ENCODE results near the gene TWF2. TPM values are rescaled to one million over a fixed set of nuclear protein-coding genes. Genes with fewer than 3 reads are reported as not detected.

Gene TWF2
- total RNA-seq, 4 donors from 2014 or later, result 31.6 to 74.9 (median 55.7) TPM

- TF ChIP-seq CTCF (IDR thresholded peaks at IDR 0.05) (no peak), POLR2A (IDR thresholded peaks at IDR 0.05) (no peak)
- intact Hi-C loops (cut with DNase I), result no loop called here
- Histone ChIP-seq H3K27me3 (no peaks in the 10 kb centered on the region), H3K9me3 (no peaks in the 10 kb centered on the region), H3K27ac (no peak overlapping the region), H3K36me3 (peaks cover 43 to 100% (median 57%) of the 10 kb centered on the region in 3 donors), H3K4me3 (no peak overlapping the region), H3K4me1 (peaks cover 0 to 30% (median 19%) of the 10 kb centered on the region in 3 donors)
- WGBS, 2 donors, result 86 to 91% methylated on average over 4 of the region's 4 CpGs
- no peak for DNase-seq
These were observed 30.4 kb downstream of the TWF2 start for GRCh38 chr3:52208556-52208955.

- 51% methylated on average over 6 of the region's 6 CpGs for WGBS, 2 donors
- peaks cover 30 to 99% (median 48%) of the 10 kb centered on the region in 3 donors for H3K36me3 ChIP-seq
- H3K4me1 ChIP-seq, result peaks cover 0 to 57% (median 17%) of the 10 kb centered on the region in 3 donors
- no peak for DNase-seq
- intact Hi-C loops (cut with DNase I), result no loop called here
- no peak overlapping the region for H3K4me3 ChIP-seq
- TF ChIP-seq POLR2A (IDR thresholded peaks at IDR 0.05), result no peak
- no peak for TF ChIP-seq CTCF (IDR thresholded peaks at IDR 0.05)
- peak overlapping the region in 1 of 4 donors; percentile 11 for H3K27ac ChIP-seq
- no peaks in the 10 kb centered on the region for H3K9me3 ChIP-seq
- no peaks in the 10 kb centered on the region for H3K27me3 ChIP-seq
These were observed 33.1 kb downstream of the TWF2 start for GRCh38 chr3:52205727-52206372.

GRCh38 chr3:52204337-52205073 is 34.5 kb downstream of the TWF2 start:
- no peak for TF ChIP-seq CTCF (IDR thresholded peaks at IDR 0.05)
- TF ChIP-seq POLR2A (IDR thresholded peaks at IDR 0.05), result no peak
- DNase-seq, result no peak
- H3K27ac ChIP-seq, result peak overlapping the region in 3 of 4 donors; percentile 25 to 70 (median 59)
- intact Hi-C loops (cut with DNase I), result no loop called here
- H3K4me1 ChIP-seq, result peaks cover 0 to 71% (median 14%) of the 10 kb centered on the region in 3 donors
- WGBS, 2 donors, result 40 to 53% methylated on average over 10 of the region's 10 CpGs
- no peaks in the 10 kb centered on the region for H3K9me3 ChIP-seq
- peaks cover 26 to 96% (median 39%) of the 10 kb centered on the region in 3 donors for H3K36me3 ChIP-seq
- no peaks in the 10 kb centered on the region for H3K27me3 ChIP-seq
- no peak overlapping the region for H3K4me3 ChIP-seq

GRCh38 chr3:52203701-52204100 is 35.3 kb downstream of the TWF2 start:
- Histone ChIP-seq H3K27ac (no peak overlapping the region), H3K4me3 (no peak overlapping the region), H3K4me1 (peaks cover 0 to 79% (median 22%) of the 10 kb centered on the region in 3 donors)

More at GRCh38 chr3:52203701-52204100, 35.3 kb downstream of the TWF2 start:
- 60 to 91% methylated on average over 1 of the region's 1 CpG for WGBS, 2 donors
- peaks cover 18 to 91% (median 32%) of the 10 kb centered on the region in 3 donors for H3K36me3 ChIP-seq
- no peaks in the 10 kb centered on the region for H3K9me3 ChIP-seq
- DNase-seq, result no peak
- TF ChIP-seq CTCF (IDR thresholded peaks at IDR 0.05) (no peak), POLR2A (IDR thresholded peaks at IDR 0.05) (no peak)
- intact Hi-C loops (cut with DNase I), result no loop called here
- no peaks in the 10 kb centered on the region for H3K27me3 ChIP-seq

Data from esophagus squamous epithelium (tissue), 5 donors.